GM12864 (cell line): Measurements from ENCODE around the gene MAP4K4.

Experiments used
- DNase-seq: peaks from one replicate; pipeline ENCODE4 v3.0.0-alpha.2; 2011; ENCODE audit warnings: low read depth
- H3K4me3 ChIP-seq: 2 replicates; pipeline ENCODE4 v1.5.1; 2011; ENCODE audit warnings: mild to moderate bottlenecking, low read depth, low read length, control low read depth
- CTCF ChIP-seq: IDR thresholded peaks from 2 replicates; pipeline ENCODE4 v1.5.1; 2011; ENCODE audit warnings: low read depth, mild to moderate bottlenecking, moderate library complexity, low read length, control low read depth, inconsistent platforms; ENCODE audit errors: missing control alignments

MAP4K4 gene

GRCh38 chr2:101756266-101756665 lies 58.8 kb downstream of the MAP4K4 start:
- no peak for DNase-seq
- H3K4me3 ChIP-seq = no peak overlapping the region
- no peak for TF ChIP-seq CTCF

GRCh38 chr2:101758001-101758400 lies 60.5 kb downstream of the MAP4K4 start:
- H3K4me3 ChIP-seq = no peak overlapping the region
- no peak for TF ChIP-seq CTCF
- DNase-seq = no peak

- TF ChIP-seq CTCF = no peak
- DNase-seq = no peak
- H3K4me3 ChIP-seq = no peak overlapping the region
These were observed 61.7 kb downstream of the MAP4K4 start for GRCh38 chr2:101759162-101759561.

GRCh38 chr2:101762451-101763171 lies 65.1 kb downstream of the MAP4K4 start:
- H3K4me3 ChIP-seq = no peak overlapping the region
- DNase-seq = no peak
- TF ChIP-seq CTCF = no peak

GRCh38 chr2:101763496-101764333 lies 66.2 kb downstream of the MAP4K4 start:
- no peak overlapping the region for H3K4me3 ChIP-seq
- DNase-seq = no peak
- TF ChIP-seq CTCF = no peak

GRCh38 chr2:101766337-101766736 lies 68.8 kb downstream of the MAP4K4 start:
- no peak for TF ChIP-seq CTCF
- no peak overlapping the region for H3K4me3 ChIP-seq
- no peak for DNase-seq
